Heart left ventricle (tissue), 13 donors: ENCODE results near the gene SLC6A17.

Experiments
- POLR2A ChIP-seq, 2 donors: fragments of 450-650 bp; IDR thresholded peaks; one replicate each; pipeline ENCODE4 v1.6.1; 2017; ENCODE audit warnings: antibody characterized with exemption in 2 of 2, mild to moderate bottlenecking in 2 of 2, moderate library complexity in 2 of 2
- TF ChIP-seq, protein P1 (sequence below), 12 donors: fragments of 200-600 bp; sonication (generic) in 4 of 12; IDR thresholded peaks; one replicate each; pipeline versions ENCODE4 v1.5.0 to v1.8.0; 2018 to 2022; ENCODE audit warnings: antibody characterized with exemption in 12 of 12, mild to moderate bottlenecking in 5 of 12
- donor health status: ischemic (EF 13 %, LVEDD 7.1; RV severe dilation, severe dysfunction).
- donor health status: DM: no; HTN: yes; CAD: no.
- donor health status: DM: no; HTN: no; CAD: no.
- donor health status: ischemic (EF 25% LVEDD 6.9; RV normal size, moderate dysfunction).
- donor health status: ischemic (EF 25% LVEDD 5.7; RV mildly dilated, moderate dysfunction).
- donor health status: ischemic (EF 35%, LVEDD 5.7; RV mildly dilated, moderate dysfunction).
- donor health status: nonischemic (EF 11% LVEDD 7.7; RV severe dilation, severe dysfunction).
- donor health status: DM: yes; HTN: yes; CAD: no.
- donor health status: PGD.
- donor health status: ischemic (EF 29% LVEDD 5.4; RV normal size, mild dysfunction).
- donor health status: nonischemic (EF 23%, LVEDD 6.1; RV moderate dilation, normal function).

DNA sequence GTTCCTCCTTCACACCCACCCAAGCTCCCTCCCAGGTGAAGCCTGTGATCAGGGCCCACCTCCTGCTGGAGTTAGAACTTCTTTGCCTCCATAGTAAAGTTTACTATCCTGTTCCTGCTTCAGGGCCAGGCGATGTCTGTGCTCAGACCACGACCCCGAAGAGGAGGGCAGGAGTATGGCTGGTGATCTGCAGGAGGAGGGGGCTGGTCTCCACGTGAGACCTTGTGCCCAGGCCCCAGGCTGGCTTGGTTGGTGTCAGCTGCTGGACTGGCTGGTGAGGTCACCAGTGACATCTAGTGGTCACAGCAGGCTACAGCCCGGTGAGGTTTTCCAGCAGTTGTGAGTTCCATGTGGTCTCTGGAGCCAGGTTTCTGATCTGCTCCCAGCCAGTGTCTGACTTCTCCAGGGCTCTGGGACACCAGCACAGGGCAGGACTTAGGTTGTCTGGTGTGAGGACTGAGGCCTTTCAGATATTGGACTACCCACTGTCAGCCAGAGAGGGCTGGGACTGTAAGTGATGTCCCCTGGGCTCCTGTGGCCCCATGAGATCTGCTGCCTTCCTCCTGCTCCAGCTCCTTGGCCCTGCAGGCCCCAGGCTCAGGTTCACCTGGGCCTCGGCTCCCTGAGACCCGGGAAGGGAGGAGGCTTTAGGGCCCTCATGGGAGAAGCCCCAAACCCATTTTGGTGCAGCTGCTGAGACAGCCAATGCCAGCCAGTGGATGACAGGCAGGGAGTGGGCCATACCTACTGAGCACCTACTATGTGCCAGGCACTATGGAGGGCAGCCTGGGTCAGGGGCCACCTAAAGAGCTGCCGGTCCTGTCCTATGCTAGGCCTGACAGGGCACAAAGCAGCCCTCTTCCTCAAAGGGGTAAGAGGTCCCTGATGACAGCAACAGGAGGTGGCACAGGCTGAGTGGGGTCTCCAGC, 44.0 kb upstream of the SLC6A17 start:
- TF ChIP-seq, protein P1, sequence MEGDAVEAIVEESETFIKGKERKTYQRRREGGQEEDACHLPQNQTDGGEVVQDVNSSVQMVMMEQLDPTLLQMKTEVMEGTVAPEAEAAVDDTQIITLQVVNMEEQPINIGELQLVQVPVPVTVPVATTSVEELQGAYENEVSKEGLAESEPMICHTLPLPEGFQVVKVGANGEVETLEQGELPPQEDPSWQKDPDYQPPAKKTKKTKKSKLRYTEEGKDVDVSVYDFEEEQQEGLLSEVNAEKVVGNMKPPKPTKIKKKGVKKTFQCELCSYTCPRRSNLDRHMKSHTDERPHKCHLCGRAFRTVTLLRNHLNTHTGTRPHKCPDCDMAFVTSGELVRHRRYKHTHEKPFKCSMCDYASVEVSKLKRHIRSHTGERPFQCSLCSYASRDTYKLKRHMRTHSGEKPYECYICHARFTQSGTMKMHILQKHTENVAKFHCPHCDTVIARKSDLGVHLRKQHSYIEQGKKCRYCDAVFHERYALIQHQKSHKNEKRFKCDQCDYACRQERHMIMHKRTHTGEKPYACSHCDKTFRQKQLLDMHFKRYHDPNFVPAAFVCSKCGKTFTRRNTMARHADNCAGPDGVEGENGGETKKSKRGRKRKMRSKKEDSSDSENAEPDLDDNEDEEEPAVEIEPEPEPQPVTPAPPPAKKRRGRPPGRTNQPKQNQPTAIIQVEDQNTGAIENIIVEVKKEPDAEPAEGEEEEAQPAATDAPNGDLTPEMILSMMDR (IDR thresholded peaks at IDR 0.05), result peak; percentile 87 to 97 (median 91)
- TF ChIP-seq POLR2A (IDR thresholded peaks at IDR 0.05), result no peak
